ENCODE measurements around the gene SFXN5.
A peak's percentile ranks its signal among the peaks of the same experiment; 100 is the strongest.
"Not testable (repeated sequence)": the region's sequence is repeated elsewhere in the genome, so short reads cannot be mapped to it uniquely, and the experiment has no call there.

SFXN5 gene

DNA sequence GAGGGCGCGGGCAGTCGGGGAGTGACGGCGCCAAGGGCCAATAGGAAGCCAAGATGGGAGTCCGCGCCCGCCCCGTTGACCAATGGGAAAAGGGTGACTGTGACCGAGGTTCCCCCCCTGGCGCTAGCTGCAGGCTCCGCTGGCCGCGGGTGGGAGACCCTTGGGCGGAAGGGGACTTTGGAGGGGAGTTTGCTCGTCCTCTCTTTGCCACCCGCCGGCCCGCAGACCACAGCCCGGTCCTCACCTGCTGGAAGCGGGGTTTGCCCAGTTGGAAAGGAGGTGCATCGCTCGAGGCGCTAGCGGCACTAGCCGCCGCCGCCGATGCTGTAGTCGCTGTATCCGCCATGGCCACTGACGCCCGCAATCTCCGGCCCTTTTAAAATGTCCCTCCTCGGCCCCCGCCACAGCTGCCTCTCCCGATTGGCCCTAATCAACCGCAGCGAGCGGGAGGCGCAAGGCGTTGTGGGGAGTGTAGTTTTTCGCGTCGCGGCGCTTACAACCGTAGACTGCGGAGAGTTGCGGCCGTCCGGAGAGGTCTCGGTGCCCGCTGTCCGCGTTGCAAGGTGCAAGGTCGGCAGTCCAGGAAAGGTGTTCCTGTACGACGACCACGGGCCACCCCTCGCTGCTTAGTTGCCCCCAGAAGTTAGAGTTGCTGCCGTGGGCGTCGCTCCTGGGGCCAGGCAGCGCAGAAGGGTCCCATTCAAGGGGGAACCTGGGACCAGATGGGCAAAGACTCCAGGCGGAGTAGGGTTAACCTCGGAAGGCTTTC lies at the start of gene SFXN5:
TSS of gene SFXN5 (minus strand) at position 353 of the 769 bp plus-strand sequence. CDS start at position 346, 7 bp downstream.
- intact Hi-C loops (cut with DNase I) = loop anchor here (10.0 kb wide), 2 partner anchors 77 to 163 kb away; partner anchors contain the start of genes CCT7 and PRADC1
- DNase-seq = peak; percentile 95 to 100 (median 99)

GRCh38 chr2:73119611-73120239 lies 48.2 kb upstream of the SFXN5 start:
- intact Hi-C loops (cut with DNase I); DNase-seq: not testable (repeated sequence)

DNA sequence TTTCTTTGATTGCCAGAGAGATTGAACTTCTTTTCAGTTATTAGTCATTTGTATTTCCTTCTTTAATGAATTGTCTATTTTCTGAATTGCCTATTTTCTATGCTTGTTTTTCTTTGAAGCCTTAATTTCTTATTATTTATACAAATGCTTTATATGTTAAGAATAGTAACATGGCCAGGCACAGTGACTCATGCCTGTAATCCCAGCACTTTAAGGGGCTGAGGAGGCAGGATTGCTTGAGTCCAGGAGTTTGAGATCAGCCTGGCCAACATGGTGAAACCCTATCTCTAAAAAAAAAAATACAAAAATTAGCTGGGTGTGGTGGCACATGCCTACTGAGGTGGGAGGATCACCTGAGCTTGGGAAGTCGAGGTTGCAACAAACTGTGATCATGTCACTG lies 45.9 kb upstream of the SFXN5 start:
- peak in 3 of 42 donors; percentile 0 to 22 (median 4) for DNase-seq
- intact Hi-C loops (cut with DNase I) = no loop called here

- intact Hi-C loops (cut with DNase I) = no loop called here
- peak in 4 of 42 donors; percentile 6 to 37 (median 28) for DNase-seq
These were observed 44.9 kb upstream of the SFXN5 start for GRCh38 chr2:73116182-73116960.

- intact Hi-C loops (cut with DNase I) = no loop called here
- DNase-seq = peak in 1 of 42 donors; percentile 37
These were observed 42.9 kb upstream of the SFXN5 start for GRCh38 chr2:73114273-73114867.

DNA sequence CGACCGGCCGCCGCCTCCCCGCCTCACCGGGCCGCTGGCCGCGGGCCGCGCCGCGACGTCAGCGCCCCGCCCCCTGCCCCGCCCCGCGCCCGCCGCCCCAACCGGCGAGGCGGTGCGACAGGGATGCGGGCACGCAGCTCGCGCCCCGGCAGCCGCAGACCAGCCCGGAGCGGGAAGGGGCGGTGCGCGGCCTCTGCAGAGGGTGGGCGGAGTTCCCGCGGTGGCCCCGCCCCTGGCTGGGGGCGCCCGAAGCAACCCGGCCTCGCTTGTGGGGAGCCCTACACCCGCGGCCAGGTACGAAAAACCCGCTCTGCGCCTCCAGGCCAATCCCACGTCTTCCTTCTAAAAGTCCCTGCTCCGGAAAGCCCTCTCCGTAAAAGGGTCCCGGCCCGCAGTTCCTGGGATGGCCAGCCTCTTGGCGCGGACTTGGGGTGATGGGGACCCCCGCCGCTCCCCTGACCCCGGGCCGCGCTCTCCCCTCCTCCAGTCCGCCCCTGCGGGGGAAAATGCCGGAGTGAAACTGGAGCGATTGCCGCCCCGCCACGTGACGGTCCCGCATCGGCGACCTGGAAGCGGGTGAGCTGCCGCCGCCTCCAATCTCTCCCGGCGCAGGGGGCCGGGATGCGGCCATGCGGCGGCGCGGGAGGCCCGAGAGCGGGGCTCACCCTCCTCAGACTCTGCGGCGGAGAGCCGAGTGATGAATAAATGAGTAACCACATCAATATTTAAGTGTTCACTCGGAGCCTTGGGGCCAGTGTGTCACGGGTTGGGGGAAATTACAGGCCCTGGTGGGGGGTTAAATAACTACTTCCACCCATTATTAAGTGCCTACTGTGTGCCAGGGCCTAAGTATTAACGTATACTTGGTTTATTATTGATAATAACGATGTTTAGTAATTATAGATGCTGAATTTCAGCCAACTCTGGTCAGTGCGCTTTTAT lies 41.7 kb upstream of the SFXN5 start, which contains the start of gene RAB11FIP5:
TSS of gene RAB11FIP5 (minus strand) at position 36 of the 942 bp plus-strand sequence. CDS start 171 bp downstream, outside the sequence.
- DNase-seq = peak; percentile 35 to 92 (median 81)
- intact Hi-C loops (cut with DNase I) = no loop called here

- intact Hi-C loops (cut with DNase I) = no loop called here
These were observed 40.8 kb upstream of the SFXN5 start for GRCh38 chr2:73112026-73112912.

DNA sequence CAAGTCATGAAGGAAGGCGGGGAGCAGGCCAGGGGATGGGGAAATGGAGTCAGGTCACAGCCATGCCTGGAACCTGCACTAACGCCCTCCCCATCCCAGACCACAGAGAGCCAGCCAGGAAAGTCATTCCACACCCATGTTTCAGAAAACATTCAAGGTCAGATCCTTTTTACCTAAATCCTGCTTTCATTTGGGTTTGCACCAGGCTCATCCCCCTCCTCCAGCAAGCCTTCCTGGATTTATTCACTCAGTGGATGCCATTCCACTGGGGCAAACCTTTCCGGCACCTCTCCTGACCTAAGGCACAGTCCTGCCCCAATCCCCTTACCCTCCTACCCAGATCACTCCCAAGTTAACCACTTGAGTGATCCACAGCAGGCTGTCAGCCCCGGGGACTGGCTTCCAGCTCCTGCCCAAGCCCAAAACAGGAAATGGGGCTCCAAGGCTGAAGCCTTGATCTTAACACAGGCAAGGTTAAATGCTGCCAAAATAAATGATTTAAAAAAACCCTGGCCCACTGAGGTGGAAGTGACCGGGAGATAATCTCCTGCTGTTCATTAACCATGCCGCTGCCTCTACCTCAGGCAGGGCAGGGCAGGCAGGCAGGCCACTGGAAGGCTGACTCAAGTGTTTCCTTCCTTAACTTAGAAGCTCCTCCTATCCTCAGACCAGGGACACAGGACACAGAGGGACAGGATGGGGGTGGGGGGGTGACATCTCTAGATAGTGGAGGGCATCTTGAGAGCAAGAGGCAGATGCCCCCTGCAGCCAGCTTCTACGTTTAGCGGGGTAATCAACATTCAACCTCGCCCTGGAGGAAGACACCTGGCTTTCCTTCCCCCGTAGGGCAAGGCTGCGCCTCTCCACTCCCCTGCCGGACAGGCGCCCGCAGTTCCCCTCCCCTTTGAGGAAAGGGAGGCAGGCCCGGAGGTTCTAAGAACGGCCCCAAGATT lies 39.8 kb upstream of the SFXN5 start:
- intact Hi-C loops (cut with DNase I) = no loop called here

More at GRCh38 chr2:73112026-73112912, 40.8 kb upstream of the SFXN5 start:
- DNase-seq = peak in 17 of 42 donors; percentile 16 to 54 (median 30)

DNA sequence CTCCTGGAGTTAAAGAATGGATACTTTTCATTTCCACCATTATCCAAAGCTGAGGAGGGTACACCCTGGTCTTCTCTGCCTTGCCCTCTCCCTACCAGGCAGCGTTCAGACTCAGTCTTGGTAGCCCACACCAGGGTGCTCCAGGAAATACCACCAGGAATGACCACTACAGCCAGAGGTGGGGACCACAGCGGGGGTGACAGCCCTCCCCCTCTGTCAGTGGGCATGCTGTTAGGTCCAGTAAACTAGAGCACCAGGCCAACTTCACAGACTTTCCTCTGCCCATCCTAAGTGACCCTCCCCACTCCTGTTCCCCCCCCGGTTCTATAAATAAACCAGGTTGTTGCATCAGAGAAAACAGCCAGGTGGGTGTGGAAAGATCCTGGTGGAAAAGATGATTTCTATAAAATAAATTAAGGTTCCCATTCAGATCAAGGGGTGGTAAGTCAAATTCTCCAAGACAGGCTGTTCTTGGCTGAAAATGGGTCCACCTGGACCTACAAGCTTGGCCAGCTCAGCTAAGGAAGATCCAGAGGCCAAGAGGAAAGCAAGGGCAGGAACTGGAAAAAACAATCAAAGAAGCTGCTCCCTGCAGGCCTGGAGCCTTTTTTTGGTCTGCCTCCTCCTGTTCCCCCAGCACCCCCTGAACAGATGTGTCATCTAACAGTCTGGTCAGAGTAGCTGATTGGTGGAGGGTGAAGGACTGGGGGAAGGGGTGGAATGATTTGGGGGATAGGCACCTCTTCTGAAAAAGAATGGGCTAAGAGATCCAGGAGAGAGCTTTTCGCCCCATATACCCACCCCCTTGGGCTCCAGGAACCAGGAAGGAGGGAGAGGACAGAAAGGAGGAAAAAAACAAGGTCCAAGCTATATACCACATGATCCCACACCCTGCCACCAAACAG lies 38.9 kb upstream of the SFXN5 start:
- DNase-seq = peak in 1 of 42 donors; percentile 28
- intact Hi-C loops (cut with DNase I) = no loop called here

More for the DNA sequence above, 39.8 kb upstream of the SFXN5 start:
- peak in 2 of 42 donors; percentile 17 to 43 for DNase-seq

DNA sequence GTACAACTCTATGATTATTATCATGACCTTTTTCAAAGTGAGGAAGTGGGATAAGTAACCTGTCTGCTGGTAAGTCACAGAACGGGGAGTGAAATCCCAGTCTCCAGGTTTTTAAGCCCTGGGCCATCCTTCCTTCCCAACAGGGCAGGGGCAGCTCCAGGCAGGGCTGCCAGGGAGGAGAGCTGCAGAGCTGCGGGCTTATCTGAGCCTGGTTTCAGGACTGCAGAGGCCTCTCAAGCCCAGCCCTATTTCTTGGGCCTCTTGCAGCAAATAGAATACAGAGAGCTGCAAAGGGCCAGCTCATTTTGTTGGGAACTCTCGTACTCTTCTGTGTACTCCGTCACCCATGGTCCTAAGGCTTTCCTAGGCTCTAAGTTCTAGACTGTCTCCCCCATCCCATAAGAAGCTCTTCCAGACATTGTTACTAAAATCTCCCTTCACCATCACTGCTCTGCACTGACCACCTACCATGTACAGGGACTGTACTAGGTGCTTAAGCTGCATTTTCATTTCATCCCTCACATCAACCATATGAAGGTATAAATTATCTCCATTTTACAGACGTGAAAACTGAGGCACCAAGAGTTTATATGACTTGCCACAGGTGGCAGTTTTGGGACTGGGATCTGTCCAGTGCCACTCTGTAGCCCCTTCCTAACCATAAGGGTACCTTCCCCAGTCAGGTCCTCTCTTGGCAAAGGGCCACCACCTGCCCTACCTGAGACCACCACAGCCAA lies 38.1 kb upstream of the SFXN5 start:
- intact Hi-C loops (cut with DNase I) = no loop called here
- peak in 1 of 42 donors; percentile 13 for DNase-seq

- intact Hi-C loops (cut with DNase I) = no loop called here
- DNase-seq = peak in 4 of 42 donors; percentile 8 to 36 (median 20)
These were observed 35.9 kb upstream of the SFXN5 start for GRCh38 chr2:73107211-73107926.

GRCh38 chr2:73106791-73107190 lies 35.3 kb upstream of the SFXN5 start:
- intact Hi-C loops (cut with DNase I) = no loop called here
- peak in 2 of 42 donors; percentile 8 for DNase-seq

GRCh38 chr2:73105511-73105971 lies 34.0 kb upstream of the SFXN5 start:
- no peak for DNase-seq
- intact Hi-C loops (cut with DNase I) = no loop called here

Data from head of caudate nucleus (tissue), 42 donors.